ENCODE results near the gene REC8. TPM values are rescaled to one million over a fixed set of nuclear protein-coding genes. Genes with fewer than 3 reads are reported as not detected.

The REC8 gene
- total and polyA plus RNA-seq, 2 of the 13 experiments (the other 11 are each of a cell fraction or from before 2014, with no cell fraction given) = 3.4 to 14.7 TPM

- TF ChIP-seq NFAT5 (CRISPR knock-in tag; IDR thresholded peaks at IDR 0.05) = peak; percentile 87; the same call in 1 of the 2 replicates
- peak; percentile 86; the same call in 1 of the 2 replicates for TF ChIP-seq ZNF567 (CRISPR knock-in tag; IDR thresholded peaks at IDR 0.05; ENCODE audit: borderline replicate concordance)
- no peak for TF ChIP-seq ZSCAN5A (CRISPR knock-in tag; IDR thresholded peaks at IDR 0.05; ENCODE audit: borderline replicate concordance)
- no peak for TF ChIP-seq MTERF4 (CRISPR knock-in tag; IDR thresholded peaks at IDR 0.05)
- no peak for TF ChIP-seq ZNF563 (CRISPR knock-in tag; IDR thresholded peaks at IDR 0.05)
- TF ChIP-seq NONO (IDR thresholded peaks at IDR 0.05) = no peak
- TF ChIP-seq NONO (CRISPR knock-in tag; conservative IDR thresholded peaks at IDR 0.05) = no peak
- TF ChIP-seq ARNT (IDR thresholded peaks at IDR 0.05) = no peak
- TF ChIP-seq ZNF740 (CRISPR knock-in tag; IDR thresholded peaks at IDR 0.05) = peak; percentile 66; the same call in 1 of the 2 replicates
- TF ChIP-seq ZNF788 (CRISPR knock-in tag; IDR thresholded peaks at IDR 0.05; ENCODE audit: borderline replicate concordance) = peak; percentile 95
- TF ChIP-seq ZNF530 (CRISPR knock-in tag; IDR thresholded peaks at IDR 0.05; ENCODE audit: low read depth) = no peak
- no peak; the same call in 1 of the 2 replicates for TF ChIP-seq CHCHD3 (CRISPR knock-in tag; IDR thresholded peaks at IDR 0.05)
- TF ChIP-seq EHMT2 (IDR thresholded peaks at IDR 0.05; ENCODE audit: borderline replicate concordance, low read depth, low read length) = no peak
- peak; percentile 94 for TF ChIP-seq EED (CRISPR knock-in tag; IDR thresholded peaks at IDR 0.05)
- TF ChIP-seq ZNF616 (CRISPR knock-in tag; IDR thresholded peaks at IDR 0.05; ENCODE audit: low read depth) = peak; percentile 91; the same call in 1 of the 2 replicates
- TF ChIP-seq SMARCE1 (IDR thresholded peaks at IDR 0.05; ENCODE audit: borderline replicate concordance) = no peak
- no peak for TF ChIP-seq ZNF382 (CRISPR knock-in tag; IDR thresholded peaks at IDR 0.05; ENCODE audit: borderline replicate concordance)
- TF ChIP-seq ZNF792 (CRISPR knock-in tag; IDR thresholded peaks at IDR 0.05) = peak; percentile 24
- 0 out of 2 replicates have a peak, but pooled peaks have one; percentile 58 for TF ChIP-seq MATR3 (CRISPR knock-in tag; IDR thresholded peaks at IDR 0.05)
- peak; percentile 9; the same call in 1 of the 2 replicates for TF ChIP-seq SIX1 (CRISPR knock-in tag; IDR thresholded peaks at IDR 0.05; ENCODE audit: borderline replicate concordance)
- peak; percentile 85; the same call in 1 of the 2 replicates for TF ChIP-seq ZNF614 (CRISPR knock-in tag; IDR thresholded peaks at IDR 0.05; ENCODE audit: borderline replicate concordance)
- no peak for TF ChIP-seq DDIT3 (CRISPR knock-in tag; IDR thresholded peaks at IDR 0.05)
Observed at GRCh38 chr14:24135834-24136683, 35.8 kb upstream of the REC8 start, which contains the start of gene PSME1 (continued).

Data from HepG2 (cell line).